ENCODE data around the gene SCO2. TPM values are rescaled to one million over a fixed set of nuclear protein-coding genes. Genes with fewer than 3 reads are reported as not detected.

SCO2 gene
- total and polyA plus RNA-seq, 2 of the 13 experiments (the other 11 are each of a cell fraction or from before 2014, with no cell fraction given): 0.32 to 3.7 TPM

DNA sequence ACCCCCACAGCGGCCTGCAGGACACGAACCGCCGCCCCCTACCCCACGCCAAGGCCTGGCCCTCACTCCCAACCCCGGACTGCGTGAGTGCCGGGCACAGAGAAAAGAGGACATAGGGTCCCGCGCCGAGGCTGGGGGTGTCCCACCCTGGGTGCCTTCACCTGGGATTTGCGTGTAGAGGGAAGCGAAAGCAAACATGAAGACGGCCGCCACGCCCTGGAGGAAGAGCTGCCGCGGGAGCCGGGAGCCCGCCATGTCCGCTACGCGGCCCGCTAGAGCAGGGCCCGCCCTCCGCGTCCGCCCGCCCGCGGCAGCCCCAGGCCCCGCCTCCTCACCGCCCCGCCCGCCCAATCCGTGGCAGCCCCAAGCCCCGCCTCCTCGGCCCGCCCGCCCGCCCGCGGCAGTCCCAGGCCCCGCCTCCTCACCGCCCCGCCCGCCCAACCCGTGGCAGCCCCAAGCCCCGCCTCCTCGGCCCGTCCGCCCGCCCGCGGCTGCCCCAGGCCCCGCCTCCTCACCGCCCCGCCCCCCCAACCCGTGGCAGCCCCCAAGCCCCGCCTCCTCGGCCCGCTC is 17.9 kb downstream of the SCO2 start, which contains the start of gene LMF2 (continued):
- TF ChIP-seq, protein P1, sequence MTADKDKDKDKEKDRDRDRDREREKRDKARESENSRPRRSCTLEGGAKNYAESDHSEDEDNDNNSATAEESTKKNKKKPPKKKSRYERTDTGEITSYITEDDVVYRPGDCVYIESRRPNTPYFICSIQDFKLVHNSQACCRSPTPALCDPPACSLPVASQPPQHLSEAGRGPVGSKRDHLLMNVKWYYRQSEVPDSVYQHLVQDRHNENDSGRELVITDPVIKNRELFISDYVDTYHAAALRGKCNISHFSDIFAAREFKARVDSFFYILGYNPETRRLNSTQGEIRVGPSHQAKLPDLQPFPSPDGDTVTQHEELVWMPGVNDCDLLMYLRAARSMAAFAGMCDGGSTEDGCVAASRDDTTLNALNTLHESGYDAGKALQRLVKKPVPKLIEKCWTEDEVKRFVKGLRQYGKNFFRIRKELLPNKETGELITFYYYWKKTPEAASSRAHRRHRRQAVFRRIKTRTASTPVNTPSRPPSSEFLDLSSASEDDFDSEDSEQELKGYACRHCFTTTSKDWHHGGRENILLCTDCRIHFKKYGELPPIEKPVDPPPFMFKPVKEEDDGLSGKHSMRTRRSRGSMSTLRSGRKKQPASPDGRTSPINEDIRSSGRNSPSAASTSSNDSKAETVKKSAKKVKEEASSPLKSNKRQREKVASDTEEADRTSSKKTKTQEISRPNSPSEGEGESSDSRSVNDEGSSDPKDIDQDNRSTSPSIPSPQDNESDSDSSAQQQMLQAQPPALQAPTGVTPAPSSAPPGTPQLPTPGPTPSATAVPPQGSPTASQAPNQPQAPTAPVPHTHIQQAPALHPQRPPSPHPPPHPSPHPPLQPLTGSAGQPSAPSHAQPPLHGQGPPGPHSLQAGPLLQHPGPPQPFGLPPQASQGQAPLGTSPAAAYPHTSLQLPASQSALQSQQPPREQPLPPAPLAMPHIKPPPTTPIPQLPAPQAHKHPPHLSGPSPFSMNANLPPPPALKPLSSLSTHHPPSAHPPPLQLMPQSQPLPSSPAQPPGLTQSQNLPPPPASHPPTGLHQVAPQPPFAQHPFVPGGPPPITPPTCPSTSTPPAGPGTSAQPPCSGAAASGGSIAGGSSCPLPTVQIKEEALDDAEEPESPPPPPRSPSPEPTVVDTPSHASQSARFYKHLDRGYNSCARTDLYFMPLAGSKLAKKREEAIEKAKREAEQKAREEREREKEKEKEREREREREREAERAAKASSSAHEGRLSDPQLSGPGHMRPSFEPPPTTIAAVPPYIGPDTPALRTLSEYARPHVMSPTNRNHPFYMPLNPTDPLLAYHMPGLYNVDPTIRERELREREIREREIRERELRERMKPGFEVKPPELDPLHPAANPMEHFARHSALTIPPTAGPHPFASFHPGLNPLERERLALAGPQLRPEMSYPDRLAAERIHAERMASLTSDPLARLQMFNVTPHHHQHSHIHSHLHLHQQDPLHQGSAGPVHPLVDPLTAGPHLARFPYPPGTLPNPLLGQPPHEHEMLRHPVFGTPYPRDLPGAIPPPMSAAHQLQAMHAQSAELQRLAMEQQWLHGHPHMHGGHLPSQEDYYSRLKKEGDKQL (CRISPR knock-in tag; IDR thresholded peaks at IDR 0.05; ENCODE audit: low read depth): no peak
- TF ChIP-seq ZNF772 (CRISPR knock-in tag; IDR thresholded peaks at IDR 0.05) (no peak), FIP1L1 (IDR thresholded peaks at IDR 0.05; ENCODE audit: borderline replicate concordance, insufficient read depth, low read depth, low read length) (no peak), NR2F6 (IDR thresholded peaks at IDR 0.05) (no peak), NR2F6 (CRISPR knock-in tag; IDR thresholded peaks at IDR 0.05) (no peak), ZNF761 (CRISPR knock-in tag; conservative IDR thresholded peaks at IDR 0.05) (no peak), RNF2 (conservative IDR thresholded peaks at IDR 0.05; ENCODE audit: low read depth) (no peak), ZNF709 (CRISPR knock-in tag; IDR thresholded peaks at IDR 0.05) (peak; percentile 67), RXRB (CRISPR knock-in tag; IDR thresholded peaks at IDR 0.05; ENCODE audit: borderline replicate concordance) (no peak), CHD2 (IDR thresholded peaks at IDR 0.05; ENCODE audit: low read depth, low read length) (no peak), MXI1 (IDR thresholded peaks at IDR 0.05; ENCODE audit: borderline replicate concordance, low read depth, low read length) (peak; percentile 75; the same call in 1 of the 3 replicates), GZF1 (CRISPR knock-in tag; IDR thresholded peaks at IDR 0.05) (no peak), MATR3 (CRISPR knock-in tag; IDR thresholded peaks at IDR 0.05) (no peak), ZFP82 (CRISPR knock-in tag; IDR thresholded peaks at IDR 0.05; ENCODE audit: borderline replicate concordance) (no peak), HOXD1 (CRISPR knock-in tag; IDR thresholded peaks at IDR 0.05) (no peak), HDAC1 (CRISPR knock-in tag; IDR thresholded peaks at IDR 0.05) (peak; percentile 56)
- TF ChIP-seq, protein P2, sequence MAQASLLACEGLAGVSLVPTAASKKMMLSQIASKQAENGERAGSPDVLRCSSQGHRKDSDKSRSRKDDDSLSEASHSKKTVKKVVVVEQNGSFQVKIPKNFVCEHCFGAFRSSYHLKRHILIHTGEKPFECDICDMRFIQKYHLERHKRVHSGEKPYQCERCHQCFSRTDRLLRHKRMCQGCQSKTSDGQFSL (CRISPR knock-in tag; IDR thresholded peaks at IDR 0.05): no peak
- TF ChIP-seq, protein P3, sequence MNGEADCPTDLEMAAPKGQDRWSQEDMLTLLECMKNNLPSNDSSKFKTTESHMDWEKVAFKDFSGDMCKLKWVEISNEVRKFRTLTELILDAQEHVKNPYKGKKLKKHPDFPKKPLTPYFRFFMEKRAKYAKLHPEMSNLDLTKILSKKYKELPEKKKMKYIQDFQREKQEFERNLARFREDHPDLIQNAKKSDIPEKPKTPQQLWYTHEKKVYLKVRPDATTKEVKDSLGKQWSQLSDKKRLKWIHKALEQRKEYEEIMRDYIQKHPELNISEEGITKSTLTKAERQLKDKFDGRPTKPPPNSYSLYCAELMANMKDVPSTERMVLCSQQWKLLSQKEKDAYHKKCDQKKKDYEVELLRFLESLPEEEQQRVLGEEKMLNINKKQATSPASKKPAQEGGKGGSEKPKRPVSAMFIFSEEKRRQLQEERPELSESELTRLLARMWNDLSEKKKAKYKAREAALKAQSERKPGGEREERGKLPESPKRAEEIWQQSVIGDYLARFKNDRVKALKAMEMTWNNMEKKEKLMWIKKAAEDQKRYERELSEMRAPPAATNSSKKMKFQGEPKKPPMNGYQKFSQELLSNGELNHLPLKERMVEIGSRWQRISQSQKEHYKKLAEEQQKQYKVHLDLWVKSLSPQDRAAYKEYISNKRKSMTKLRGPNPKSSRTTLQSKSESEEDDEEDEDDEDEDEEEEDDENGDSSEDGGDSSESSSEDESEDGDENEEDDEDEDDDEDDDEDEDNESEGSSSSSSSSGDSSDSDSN (CRISPR knock-in tag; IDR thresholded peaks at IDR 0.05): peak; percentile 52; the same call in 1 of the 2 replicates
- TF ChIP-seq, protein P4, sequence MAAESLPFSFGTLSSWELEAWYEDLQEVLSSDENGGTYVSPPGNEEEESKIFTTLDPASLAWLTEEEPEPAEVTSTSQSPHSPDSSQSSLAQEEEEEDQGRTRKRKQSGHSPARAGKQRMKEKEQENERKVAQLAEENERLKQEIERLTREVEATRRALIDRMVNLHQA (CRISPR knock-in tag; IDR thresholded peaks at IDR 0.05): no peak
- TF ChIP-seq, protein P5, sequence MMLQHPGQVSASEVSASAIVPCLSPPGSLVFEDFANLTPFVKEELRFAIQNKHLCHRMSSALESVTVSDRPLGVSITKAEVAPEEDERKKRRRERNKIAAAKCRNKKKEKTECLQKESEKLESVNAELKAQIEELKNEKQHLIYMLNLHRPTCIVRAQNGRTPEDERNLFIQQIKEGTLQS (CRISPR knock-in tag; IDR thresholded peaks at IDR 0.05): no peak

Data from HepG2 (cell line).